ENCODE measurements around the gene ROBO1. TPM values are rescaled to one million over a fixed set of nuclear protein-coding genes. Genes with fewer than 3 reads are reported as not detected.

The ROBO1 gene
- total RNA-seq, 1 donor from 2014 or later, result 27.1 TPM

GRCh38 chr3:79651536-79652065 is 116.2 kb downstream of the ROBO1 start:
- no peaks in the 10 kb centered on the region for H3K9me3 ChIP-seq
- intact Hi-C loops (cut with DNase I), result no loop called here
- no peak overlapping the region for H3K27ac ChIP-seq
- H3K4me1 ChIP-seq, result no peaks in the 10 kb centered on the region
- DNase-seq (no peak), ATAC-seq (peak; percentile 37)
- TF ChIP-seq CTCF (IDR thresholded peaks at IDR 0.05), result no peak
- no peak overlapping the region for H3K4me3 ChIP-seq
- no peaks in the 10 kb centered on the region for H3K36me3 ChIP-seq
- no peaks in the 10 kb centered on the region for H3K27me3 ChIP-seq

- DNase-seq (no peak), ATAC-seq (no peak)
- Histone ChIP-seq H3K9me3 (no peaks in the 10 kb centered on the region), H3K27ac (no peak overlapping the region), H3K36me3 (no peaks in the 10 kb centered on the region), H3K27me3 (no peaks in the 10 kb centered on the region), H3K4me3 (no peak overlapping the region), H3K4me1 (no peaks in the 10 kb centered on the region)
- no peak for TF ChIP-seq CTCF (IDR thresholded peaks at IDR 0.05)
- intact Hi-C loops (cut with DNase I), result no loop called here
Observed at GRCh38 chr3:79639855-79640254, 127.9 kb downstream of the ROBO1 start.

GRCh38 chr3:79636372-79636771 is 131.4 kb downstream of the ROBO1 start:
- Histone ChIP-seq H3K27me3 (no peaks in the 10 kb centered on the region), H3K4me3 (no peak overlapping the region), H3K36me3 (no peaks in the 10 kb centered on the region), H3K9me3 (no peaks in the 10 kb centered on the region), H3K27ac (no peak overlapping the region), H3K4me1 (no peaks in the 10 kb centered on the region)
- intact Hi-C loops (cut with DNase I), result no loop called here
- ATAC-seq, result no peak
- DNase-seq, result no peak
- no peak for TF ChIP-seq CTCF (IDR thresholded peaks at IDR 0.05)

GRCh38 chr3:79632842-79633241 is 135.0 kb downstream of the ROBO1 start:
- intact Hi-C loops (cut with DNase I), result no loop called here
- Histone ChIP-seq H3K4me1 (no peaks in the 10 kb centered on the region), H3K27ac (no peak overlapping the region), H3K9me3 (no peaks in the 10 kb centered on the region), H3K4me3 (no peak overlapping the region), H3K27me3 (no peaks in the 10 kb centered on the region), H3K36me3 (no peaks in the 10 kb centered on the region)
- no peak for DNase-seq
- no peak for TF ChIP-seq CTCF (IDR thresholded peaks at IDR 0.05)
- ATAC-seq, result no peak

GRCh38 chr3:79618883-79619282 is 148.9 kb downstream of the ROBO1 start:
- H3K4me3 ChIP-seq, result no peak overlapping the region
- no peak for ATAC-seq
- no peak overlapping the region for H3K27ac ChIP-seq
- H3K4me1 ChIP-seq, result no peaks in the 10 kb centered on the region
- H3K27me3 ChIP-seq, result no peaks in the 10 kb centered on the region
- no peaks in the 10 kb centered on the region for H3K36me3 ChIP-seq
- DNase-seq, result no peak
- TF ChIP-seq CTCF (IDR thresholded peaks at IDR 0.05), result no peak
- peaks cover 7% of the 10 kb centered on the region for H3K9me3 ChIP-seq
- intact Hi-C loops (cut with DNase I), result no loop called here

GRCh38 chr3:79606414-79606813 is 161.4 kb downstream of the ROBO1 start:
- intact Hi-C loops (cut with DNase I), result no loop called here
- Histone ChIP-seq H3K27me3 (no peaks in the 10 kb centered on the region), H3K9me3 (no peaks in the 10 kb centered on the region), H3K36me3 (no peaks in the 10 kb centered on the region), H3K27ac (no peak overlapping the region), H3K4me1 (no peaks in the 10 kb centered on the region), H3K4me3 (no peak overlapping the region)
- ATAC-seq (no peak), DNase-seq (no peak)
- TF ChIP-seq CTCF (IDR thresholded peaks at IDR 0.05), result no peak

Measured in upper lobe of right lung (tissue), 1 donor.